ENCODE measurements around the gene OPA1. TPM values are rescaled to one million over a fixed set of nuclear protein-coding genes. Genes with fewer than 3 reads are reported as not detected.

Gene OPA1
- total RNA-seq, 4 donors from 2014 or later: 33.0 to 57.4 (median 39.4) TPM

- intact Hi-C loops (cut with DNase I; ENCODE audit: low total_unique reads): no loop called here
- WGBS, 2 donors: 83 to 86% methylated on average over 8 of the region's 8 CpGs
Observed at GRCh38 chr3:193701953-193702635, 109.1 kb downstream of the OPA1 start.

DNA sequence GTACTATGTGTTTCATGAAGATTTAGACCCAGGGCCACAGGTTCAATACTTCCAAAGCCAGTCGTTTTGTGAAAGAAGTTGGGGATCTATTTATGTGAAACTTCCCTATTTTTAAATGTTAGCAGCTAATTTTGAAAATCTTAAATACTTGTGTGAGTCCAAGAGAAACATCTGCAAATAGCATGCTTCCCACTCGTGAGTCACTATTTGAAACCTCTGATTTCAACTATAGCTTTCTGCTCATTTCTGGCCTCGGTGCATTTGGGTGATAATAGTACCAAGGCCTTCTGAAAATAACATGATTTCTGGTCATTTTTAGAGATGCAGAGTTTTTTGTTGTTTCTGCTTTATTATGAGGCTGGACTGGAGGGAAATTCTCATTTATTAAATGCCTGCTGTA, 110.0 kb downstream of the OPA1 start:
- 64 to 67% methylated on average over 3 of the region's 3 CpGs for WGBS, 2 donors
- TF ChIP-seq POLR2A (IDR thresholded peaks at IDR 0.05): no peak
- no peak for TF ChIP-seq CTCF (IDR thresholded peaks at IDR 0.05)
- no peak overlapping the region for H3K4me3 ChIP-seq (ENCODE audit: low read depth, poor library complexity, severe bottlenecking)
- no peak for DNase-seq (ENCODE audit: low spot score in 2 of 2)
- intact Hi-C loops (cut with DNase I; ENCODE audit: low total_unique reads): no loop called here

More at GRCh38 chr3:193701953-193702635, 109.1 kb downstream of the OPA1 start:
- no peak for DNase-seq (ENCODE audit: low spot score in 2 of 2)
- H3K4me3 ChIP-seq (ENCODE audit: low read depth, poor library complexity, severe bottlenecking): no peak overlapping the region
- TF ChIP-seq POLR2A (IDR thresholded peaks at IDR 0.05): no peak
- no peak for TF ChIP-seq CTCF (IDR thresholded peaks at IDR 0.05)

GRCh38 chr3:193704431-193704830, 111.4 kb downstream of the OPA1 start:
- no peak overlapping the region for H3K4me3 ChIP-seq (ENCODE audit: low read depth, poor library complexity, severe bottlenecking)
- intact Hi-C loops (cut with DNase I; ENCODE audit: low total_unique reads): no loop called here
- TF ChIP-seq POLR2A (IDR thresholded peaks at IDR 0.05) (no peak), CTCF (IDR thresholded peaks at IDR 0.05) (no peak)
- DNase-seq (ENCODE audit: low spot score in 2 of 2): no peak
- 82 to 85% methylated on average over 5 of the region's 5 CpGs for WGBS, 2 donors

- TF ChIP-seq CTCF (IDR thresholded peaks at IDR 0.05) (no peak), POLR2A (IDR thresholded peaks at IDR 0.05) (no peak)
- H3K4me3 ChIP-seq (ENCODE audit: low read depth, poor library complexity, severe bottlenecking): no peak overlapping the region
- intact Hi-C loops (cut with DNase I; ENCODE audit: low total_unique reads): no loop called here
- no peak for DNase-seq (ENCODE audit: low spot score in 2 of 2)
- WGBS, 2 donors: 89 to 90% methylated on average over 3 of the region's 3 CpGs
Observed at GRCh38 chr3:193708270-193708669, 115.3 kb downstream of the OPA1 start.

GRCh38 chr3:193710286-193711165, 117.5 kb downstream of the OPA1 start:
- no peak for TF ChIP-seq CTCF (IDR thresholded peaks at IDR 0.05)
- TF ChIP-seq POLR2A (IDR thresholded peaks at IDR 0.05): no peak
- intact Hi-C loops (cut with DNase I; ENCODE audit: low total_unique reads): no loop called here
- WGBS, 2 donors: 76 to 84% methylated on average over 18 of the region's 18 CpGs
- no peak for DNase-seq (ENCODE audit: low spot score in 2 of 2)
- H3K4me3 ChIP-seq (ENCODE audit: low read depth, poor library complexity, severe bottlenecking): no peak overlapping the region
